Skeletal muscle cell (primary cell): ENCODE results near the gene CTNNA2.
"Not testable (repeated sequence)": the region's sequence is repeated elsewhere in the genome, so short reads cannot be mapped to it uniquely, and the experiment has no call there.

Source experiments
- DNase-seq: peaks from one replicate; pipeline ENCODE4 v3.0.0-alpha.2; 2010; ENCODE audit warnings: low read depth
- H3K4me3 ChIP-seq: 2 replicates; pipeline ENCODE4 v1.5.1; 2011; ENCODE audit warnings: low read depth, mild to moderate bottlenecking, control low read depth, low read length, moderate library complexity

Gene CTNNA2

DNA sequence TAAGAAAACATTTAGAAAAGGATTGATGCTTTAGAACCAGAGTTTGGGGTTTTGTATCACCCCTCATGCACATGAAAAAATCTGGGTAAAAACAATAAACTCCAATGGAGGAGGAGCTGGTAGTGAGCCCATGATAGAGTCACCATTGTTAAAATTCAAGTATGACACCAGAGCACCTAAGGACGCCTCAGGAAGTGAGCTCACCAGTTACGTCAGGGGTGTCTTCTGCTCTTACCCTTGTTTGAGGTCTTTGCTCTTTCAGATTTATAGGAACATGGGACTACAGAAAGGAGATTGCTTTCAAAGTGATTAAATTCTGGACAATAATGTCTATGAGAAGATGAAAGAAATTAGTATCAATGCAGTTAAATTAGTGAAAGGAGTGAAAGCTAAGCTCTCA lies 685.2 kb downstream of the CTNNA2 start:
- no peak for DNase-seq
- H3K4me3 ChIP-seq = no peak overlapping the region

- H3K4me3 ChIP-seq = no peak overlapping the region
- no peak for DNase-seq
Measured at GRCh38 chr2:80199504-80199903, 686.7 kb downstream of the CTNNA2 start.

DNA sequence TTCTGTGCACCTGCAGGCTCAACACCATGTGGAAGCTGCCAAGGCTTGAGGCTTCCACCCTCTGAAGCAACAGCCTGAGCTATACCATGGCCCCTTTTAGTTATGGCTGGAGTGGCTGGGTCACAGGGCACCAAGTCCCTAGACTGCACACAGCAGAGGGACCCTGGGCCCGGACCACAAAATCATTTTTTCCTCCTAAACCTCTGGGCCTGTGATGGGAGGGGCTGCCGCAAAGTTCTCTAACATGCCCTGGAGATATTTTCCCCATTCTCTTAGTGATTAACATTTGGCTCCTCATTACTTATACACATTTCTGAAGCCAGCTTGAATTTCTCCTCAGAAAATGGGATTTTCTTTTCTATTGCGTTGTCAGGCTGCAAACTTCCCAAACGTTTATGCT lies 691.1 kb downstream of the CTNNA2 start:
- H3K4me3 ChIP-seq, DNase-seq: not testable (repeated sequence)

DNA sequence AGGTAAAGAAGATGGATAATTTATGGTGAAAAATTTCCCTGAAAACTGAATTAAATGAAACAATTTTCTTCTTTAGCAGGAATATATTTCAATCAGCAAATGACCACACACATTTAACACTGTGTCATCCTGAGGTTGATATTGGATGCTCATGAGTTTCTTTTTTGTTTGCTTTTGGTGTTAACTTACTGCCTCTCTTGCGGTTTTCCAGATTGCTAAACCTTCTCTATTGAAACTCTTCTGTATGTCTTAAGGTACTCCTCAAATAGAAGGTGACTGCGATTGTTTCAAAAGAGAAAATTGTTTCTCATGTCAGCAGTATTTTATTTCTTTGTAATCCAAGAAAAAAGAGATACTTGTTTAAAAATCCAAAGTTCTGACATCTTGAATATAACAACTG lies 692.6 kb downstream of the CTNNA2 start:
- H3K4me3 ChIP-seq = no peak overlapping the region
- no peak for DNase-seq

GRCh38 chr2:80209458-80209857 lies 696.6 kb downstream of the CTNNA2 start:
- DNase-seq = no peak

GRCh38 chr2:80217446-80217845 lies 704.6 kb downstream of the CTNNA2 start:
- DNase-seq = no peak
- no peak overlapping the region for H3K4me3 ChIP-seq

More at GRCh38 chr2:80209458-80209857, 696.6 kb downstream of the CTNNA2 start:
- H3K4me3 ChIP-seq = no peak overlapping the region

- H3K4me3 ChIP-seq = no peak overlapping the region
- DNase-seq = no peak
Measured at GRCh38 chr2:80222644-80223043, 709.8 kb downstream of the CTNNA2 start.

GRCh38 chr2:80231421-80231820 lies 718.6 kb downstream of the CTNNA2 start:
- H3K4me3 ChIP-seq = no peak overlapping the region
- no peak for DNase-seq

- H3K4me3 ChIP-seq = no peak overlapping the region
- no peak for DNase-seq
Measured at GRCh38 chr2:80233333-80233732, 720.5 kb downstream of the CTNNA2 start.

DNA sequence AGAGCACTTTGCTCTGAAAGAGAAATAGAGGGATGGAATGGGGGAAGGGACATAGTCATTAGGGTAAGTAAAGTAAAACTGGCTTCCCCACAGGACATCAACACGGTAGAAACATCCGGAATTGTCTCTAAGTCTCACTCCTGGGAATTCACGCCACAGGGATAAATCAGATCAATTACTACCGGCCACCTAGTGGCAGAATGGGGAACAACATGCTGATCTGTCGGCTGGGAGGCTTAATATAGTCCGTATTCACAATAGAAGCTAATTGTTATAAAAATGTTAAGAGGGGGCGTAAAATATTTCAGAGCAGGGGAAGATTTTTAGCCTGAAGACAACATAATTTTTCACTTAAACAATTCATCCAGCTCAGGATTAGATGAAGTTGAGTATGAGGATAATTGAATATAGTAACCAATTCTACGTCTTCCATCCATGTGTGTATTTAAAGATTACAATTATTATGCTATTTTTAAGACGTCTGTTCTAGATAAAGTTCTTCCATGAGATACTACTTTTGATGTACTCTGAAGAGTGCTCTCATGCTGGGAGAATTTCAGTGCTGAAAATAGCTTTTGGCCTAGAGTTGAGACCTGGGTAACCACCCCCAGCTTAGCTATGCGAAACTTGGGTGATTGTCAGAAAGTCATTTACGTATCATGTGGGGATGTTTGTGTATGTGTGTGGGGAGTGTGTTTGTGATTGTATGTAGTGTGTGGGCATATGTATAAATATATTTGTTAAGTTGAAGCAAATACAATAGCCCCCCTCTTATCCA lies 726.0 kb downstream of the CTNNA2 start:
- peak; percentile 3 for DNase-seq

GRCh38 chr2:80242355-80242910 lies 729.6 kb downstream of the CTNNA2 start:
- DNase-seq = no peak
- H3K4me3 ChIP-seq = no peak overlapping the region

More for the DNA sequence above, 726.0 kb downstream of the CTNNA2 start:
- no peak overlapping the region for H3K4me3 ChIP-seq

DNA sequence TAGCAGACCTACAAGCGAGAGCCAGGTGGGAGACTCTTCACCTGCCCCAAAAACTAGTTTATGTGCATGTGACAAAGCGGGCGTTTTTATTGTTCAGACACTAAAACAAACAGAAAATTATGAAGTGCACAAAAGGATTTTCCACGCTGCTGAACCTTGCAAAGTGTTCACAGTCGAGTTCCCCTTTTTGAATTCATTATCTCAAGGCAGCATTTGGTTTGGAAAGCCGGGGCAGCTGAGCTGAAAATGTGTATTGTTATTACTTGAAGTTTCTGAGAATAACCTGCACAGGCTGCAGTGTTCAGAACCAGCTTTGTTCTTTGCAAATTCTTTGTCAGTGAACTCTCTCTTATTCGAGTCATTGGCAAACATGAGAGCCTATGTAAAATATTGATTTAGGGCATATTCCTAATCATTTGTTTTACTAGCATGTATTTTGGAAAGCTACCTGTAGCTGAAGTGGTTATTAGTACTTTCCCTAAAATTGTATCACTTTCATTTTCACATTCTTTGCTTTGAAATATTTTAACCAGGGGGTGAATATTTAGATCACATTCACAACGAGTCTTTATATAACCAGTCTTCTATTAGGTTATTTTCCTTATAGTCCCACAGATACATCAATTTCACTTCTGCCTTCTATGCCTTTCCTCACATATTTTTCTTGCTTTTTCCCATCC lies 732.2 kb downstream of the CTNNA2 start:
- DNase-seq = no peak
- no peak overlapping the region for H3K4me3 ChIP-seq

DNA sequence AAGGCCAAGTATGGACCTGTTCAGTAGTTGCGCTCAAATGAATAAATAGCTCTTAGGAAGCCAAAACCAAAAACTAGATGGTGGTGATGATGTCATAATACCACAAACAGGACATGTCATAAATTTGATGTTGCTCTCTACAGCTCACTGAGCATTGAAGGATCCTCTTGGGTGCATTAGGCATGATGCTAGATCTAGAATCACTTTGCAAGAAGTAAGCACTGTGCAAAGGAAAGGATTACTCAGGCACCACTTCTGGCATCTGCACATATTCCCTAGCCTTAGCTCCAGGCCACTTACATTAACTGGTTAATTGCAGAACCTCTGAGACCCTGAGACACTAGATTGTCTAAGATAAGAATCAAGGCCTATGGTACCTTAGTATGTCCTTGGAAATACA lies 733.7 kb downstream of the CTNNA2 start:
- no peak overlapping the region for H3K4me3 ChIP-seq
- no peak for DNase-seq

- no peak for DNase-seq
- no peak overlapping the region for H3K4me3 ChIP-seq
Measured at GRCh38 chr2:80247339-80247738, 734.5 kb downstream of the CTNNA2 start.

DNA sequence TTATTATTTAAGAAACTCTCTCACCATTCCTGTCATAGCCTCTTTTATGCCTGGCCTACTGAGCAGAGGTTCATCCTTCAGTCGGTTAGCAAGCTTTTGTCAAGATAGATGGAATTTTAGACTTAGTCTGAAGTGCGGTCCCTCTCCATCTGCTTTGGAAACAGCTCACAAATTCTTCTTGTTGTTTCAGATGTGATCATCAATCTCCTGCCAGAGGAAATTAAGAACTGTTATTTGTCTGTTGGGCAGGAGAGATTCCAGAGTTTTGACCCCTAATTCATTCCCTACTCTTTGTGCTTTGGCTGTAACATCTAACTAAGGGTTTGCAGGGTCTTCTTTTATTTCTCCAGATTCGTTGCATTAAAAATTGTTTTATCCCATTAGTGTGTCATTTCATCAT lies 735.3 kb downstream of the CTNNA2 start:
- DNase-seq = no peak

DNA sequence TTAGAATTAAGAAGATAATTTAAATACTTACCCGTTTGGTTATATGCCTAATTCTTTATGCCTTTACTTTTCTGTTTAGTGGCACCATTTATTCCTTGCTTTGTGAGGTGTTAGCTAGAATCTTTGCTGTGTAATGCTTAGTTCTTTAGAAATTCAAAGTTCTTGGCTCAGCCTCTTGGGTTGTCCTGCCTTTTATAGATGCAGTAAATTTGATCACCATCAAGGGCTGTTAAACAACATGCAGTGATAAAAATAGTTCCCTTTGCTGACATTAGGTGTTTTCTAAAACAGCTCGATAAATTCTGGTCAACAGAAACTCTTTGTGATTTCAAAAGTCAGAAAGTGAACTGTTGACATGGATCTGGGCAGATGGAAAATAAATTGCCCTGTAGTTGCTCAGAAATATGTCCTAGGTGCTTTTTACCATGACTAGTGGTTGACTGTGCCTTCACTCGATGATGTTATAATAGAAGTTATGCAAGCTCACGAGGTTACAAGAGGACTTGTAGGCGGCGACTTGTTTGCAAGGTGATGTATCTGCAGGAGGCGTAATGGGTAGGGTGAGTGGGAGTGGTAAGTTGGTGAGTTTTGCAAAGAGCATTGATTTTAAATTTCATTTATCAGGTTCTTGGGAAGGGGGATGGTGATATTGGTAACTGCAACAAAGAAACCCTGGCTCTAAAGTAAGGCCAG lies 739.6 kb downstream of the CTNNA2 start:
- no peak overlapping the region for H3K4me3 ChIP-seq
- no peak for DNase-seq

More for the DNA sequence above, 735.3 kb downstream of the CTNNA2 start:
- no peak overlapping the region for H3K4me3 ChIP-seq

DNA sequence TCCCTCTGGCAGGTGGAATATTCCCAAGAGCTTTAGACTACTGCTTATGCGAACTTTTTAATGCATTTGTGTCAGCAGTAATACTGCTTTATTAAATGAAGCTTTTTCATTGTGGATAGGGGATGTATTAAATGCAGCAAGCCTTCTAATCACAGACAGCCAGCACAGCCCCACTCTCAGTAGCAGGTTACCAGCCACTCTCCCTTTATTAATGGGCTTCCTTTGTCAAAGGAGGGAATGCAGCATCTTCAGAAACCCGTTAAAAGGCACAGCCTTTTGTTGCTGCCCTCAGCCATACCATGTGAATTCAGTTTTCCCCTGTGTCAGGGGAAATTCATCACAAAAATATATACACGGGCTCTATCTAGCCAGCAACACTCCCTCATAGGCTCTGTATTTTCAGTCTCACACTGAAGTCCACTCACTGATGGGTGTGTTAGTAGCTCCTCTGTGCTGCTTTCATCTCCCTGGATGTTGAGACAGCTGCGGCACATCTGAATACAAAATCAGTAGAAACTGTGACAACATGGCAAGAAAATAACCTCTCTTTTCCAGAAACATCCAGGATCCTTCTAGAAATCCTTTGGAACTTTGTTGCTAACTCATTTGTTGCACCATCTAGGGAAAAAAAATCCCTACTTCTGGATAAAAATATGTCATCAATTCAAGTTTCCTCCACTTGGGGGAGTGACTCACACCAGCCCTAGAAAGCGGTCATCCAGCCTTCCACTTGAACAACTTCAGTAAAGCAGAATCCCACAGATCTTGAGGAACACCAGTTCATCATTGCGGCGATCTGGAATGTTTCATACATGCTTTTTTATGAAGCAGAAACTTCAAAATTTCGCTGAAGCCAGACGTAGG lies 743.3 kb downstream of the CTNNA2 start:
- no peak for DNase-seq
- H3K4me3 ChIP-seq = no peak overlapping the region

DNA sequence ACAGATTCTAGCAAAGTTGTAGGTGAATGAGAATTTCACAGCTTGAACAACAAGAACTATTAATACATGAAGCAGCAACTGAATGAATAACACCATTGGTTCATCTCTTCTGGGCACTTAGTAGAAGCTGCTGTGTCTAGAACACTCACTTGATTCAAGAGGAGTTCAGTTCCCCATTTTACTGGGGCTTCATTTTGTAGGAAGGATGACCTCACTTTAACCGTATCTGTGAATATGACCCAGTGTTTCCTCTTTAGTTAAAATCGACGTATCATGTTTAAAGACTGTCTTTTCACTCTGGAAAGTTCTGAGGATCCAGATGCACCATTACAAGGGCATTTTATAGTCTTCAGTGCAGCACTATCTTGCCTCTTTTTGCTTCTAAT lies 743.9 kb downstream of the CTNNA2 start:
- no peak for DNase-seq

GRCh38 chr2:80257450-80257849 lies 744.6 kb downstream of the CTNNA2 start:
- no peak for DNase-seq
- H3K4me3 ChIP-seq = no peak overlapping the region

More for the DNA sequence above, 743.9 kb downstream of the CTNNA2 start:
- no peak overlapping the region for H3K4me3 ChIP-seq
